AG04449 (cell line): ENCODE measurements around the gene ELMO2.

ENCODE experiments used
- CTCF ChIA-PET: fragments of 350-600 bp; formaldehyde crosslinking; extraction: SDS; loops from one replicate; lab custom pipeline; 2021; ENCODE audit warnings: antibody characterized with exemption; lab: Yijun Ruan, JAX
- POLR2A ChIA-PET: fragments of 400-600, 350-600 bp; formaldehyde crosslinking; extraction: SDS; loops from one replicate; lab custom pipeline; 2020; ENCODE audit warnings: antibody characterized with exemption, inconsistent platforms; lab: Yijun Ruan, JAX
- DNase-seq: peaks from one replicate; pipeline ENCODE4 v3.0.0-alpha.2; 2010; ENCODE audit warnings: low read depth, low spot score
- H3K4me3 ChIP-seq: 2 replicates; pipeline ENCODE4 v1.5.1; 2011; ENCODE audit warnings: low read depth, mild to moderate bottlenecking, control low read depth, low read length
- CTCF ChIP-seq: IDR thresholded peaks from one replicate; pipeline ENCODE4 v1.5.1; 2011; ENCODE audit warnings: mild to moderate bottlenecking, moderate library complexity, low read length, control low read depth, inconsistent platforms; ENCODE audit not compliant: insufficient read depth; ENCODE audit errors: missing control alignments

The ELMO2 gene

GRCh38 chr20:46377518-46377917 lies 28.9 kb downstream of the ELMO2 start:
- ChIA-PET POLR2A (interaction anchor here (1.1 kb wide), 1 partner anchor 9 kb away, joined by 4 read pairs; no protein-coding TSS in a partner anchor), CTCF (interaction anchor here (3.3 kb wide), 1 partner anchor 28 kb away, joined by 10 read pairs; no protein-coding TSS in a partner anchor)
- no peak for TF ChIP-seq CTCF
- H3K4me3 ChIP-seq, result no peak overlapping the region
- no peak for DNase-seq

- no peak overlapping the region for H3K4me3 ChIP-seq
- TF ChIP-seq CTCF, result no peak
- ChIA-PET CTCF (interaction anchor here (1.0 to 1.5 kb wide), 2 partner anchors 8 to 62 kb away, joined by 3 read pairs; no protein-coding TSS in a partner anchor), POLR2A (no interaction called here)
- DNase-seq, result no peak
Observed at GRCh38 chr20:46376196-46376785, 30.1 kb downstream of the ELMO2 start.

GRCh38 chr20:46375771-46376170 lies 30.6 kb downstream of the ELMO2 start:
- no peak overlapping the region for H3K4me3 ChIP-seq
- no peak for TF ChIP-seq CTCF
- ChIA-PET POLR2A (no interaction called here), CTCF (interaction anchor here (1.0 to 1.5 kb wide), 2 partner anchors 9 to 62 kb away, joined by 3 read pairs; no protein-coding TSS in a partner anchor)
- DNase-seq, result no peak

- no peak overlapping the region for H3K4me3 ChIP-seq
- no peak for TF ChIP-seq CTCF
- DNase-seq, result no peak
- CTCF ChIA-PET, result interaction anchor here (0.6 to 1.9 kb wide), 4 partner anchors 10 to 26 kb away, joined by 3 to 5 read pairs (median 3); no protein-coding TSS in a partner anchor
- POLR2A ChIA-PET, result no interaction called here
Observed at GRCh38 chr20:46374383-46374782, 32.0 kb downstream of the ELMO2 start.

GRCh38 chr20:46371656-46372055 lies 34.8 kb downstream of the ELMO2 start:
- POLR2A ChIA-PET, result no interaction called here
- H3K4me3 ChIP-seq, result no peak overlapping the region
- no peak for TF ChIP-seq CTCF
- no peak for DNase-seq
- CTCF ChIA-PET, result no interaction called here

- no peak overlapping the region for H3K4me3 ChIP-seq
- no peak for DNase-seq
- ChIA-PET CTCF (no interaction called here), POLR2A (no interaction called here)
- no peak for TF ChIP-seq CTCF
Observed at GRCh38 chr20:46368902-46369268, 37.5 kb downstream of the ELMO2 start.
